ENCODE data around the gene AIM2.

DNA sequence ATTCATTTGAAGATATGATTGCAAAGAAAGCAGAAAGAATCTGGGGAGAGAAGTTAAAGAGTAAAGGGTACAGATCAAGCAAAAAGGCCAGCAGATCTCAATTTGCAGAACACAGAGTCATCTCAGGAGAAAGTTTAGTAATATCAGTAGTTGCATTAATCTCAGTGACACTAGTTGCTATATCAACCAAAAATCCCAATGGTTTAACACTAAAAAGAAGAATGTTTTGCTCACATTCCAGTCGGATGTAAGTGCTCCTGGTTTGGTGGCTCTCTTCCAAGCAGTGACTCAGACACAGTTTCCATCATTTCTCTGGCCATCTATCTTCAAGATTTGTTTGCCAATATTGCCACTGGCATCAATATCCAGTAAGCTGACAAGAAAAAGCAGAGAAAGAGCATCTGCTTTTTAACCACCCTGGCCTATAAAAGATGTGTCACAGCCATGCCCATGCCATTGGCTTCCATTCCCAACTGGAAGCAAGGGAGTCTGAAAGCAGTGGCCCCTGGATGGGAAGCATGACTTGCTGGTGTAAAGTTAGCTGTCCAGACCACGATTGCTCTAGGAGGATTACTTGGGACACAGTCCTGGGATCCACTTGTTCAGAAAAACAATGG lies 45.5 kb upstream of the AIM2 start:
- TF ChIP-seq TAF1 (IDR thresholded peaks at IDR 0.05; ENCODE audit: borderline replicate concordance, insufficient read depth, low read length), result no peak
- TF ChIP-seq POLR2AphosphoS5 (IDR thresholded peaks at IDR 0.05; ENCODE audit: low read depth, low read length), result no peak
